Measurements from ENCODE around the gene CAMTA1.

CAMTA1 gene

GRCh38 chr1:7317888-7318287 is 532.6 kb downstream of the CAMTA1 start:
- Histone ChIP-seq H4K20me1 (ENCODE audit: insufficient read depth, low read length) (no peaks in the 10 kb centered on the region; the same call in 1 of the 2 replicates), H3K4me2 (ENCODE audit: insufficient read depth, low read length) (no peak overlapping the region), H3K4me3 (ENCODE audit: low read depth in 1 of 2, low read length in 2 of 2) (no peak overlapping the region), H3K27ac (ENCODE audit: low read length) (no peak overlapping the region), H3K27me3 (ENCODE audit: insufficient read depth, low read length, poor library complexity) (peaks cover 19% of the 10 kb centered on the region), H3K9me3 (ENCODE audit: insufficient read depth, low read length, severe bottlenecking) (no peaks in the 10 kb centered on the region), H2AFZ (ENCODE audit: low read depth, low read length) (no peak overlapping the region), H3K9ac (ENCODE audit: low read depth, low read length) (no peak overlapping the region), H3K4me1 (ENCODE audit: insufficient read depth, low read length) (no peaks in the 10 kb centered on the region), H3K36me3 (ENCODE audit: insufficient read depth, low read length) (no peaks in the 10 kb centered on the region), H3K79me2 (ENCODE audit: insufficient read depth, low read length) (no peaks in the 10 kb centered on the region)
- DNase-seq (no peak), ATAC-seq (ENCODE audit: insufficient read depth, low read depth) (no peak)
- no peak for TF ChIP-seq EZH2 (IDR thresholded peaks at IDR 0.05; ENCODE audit: borderline replicate concordance, low read depth, low read length, severe bottlenecking)
- TF ChIP-seq, protein P1, sequence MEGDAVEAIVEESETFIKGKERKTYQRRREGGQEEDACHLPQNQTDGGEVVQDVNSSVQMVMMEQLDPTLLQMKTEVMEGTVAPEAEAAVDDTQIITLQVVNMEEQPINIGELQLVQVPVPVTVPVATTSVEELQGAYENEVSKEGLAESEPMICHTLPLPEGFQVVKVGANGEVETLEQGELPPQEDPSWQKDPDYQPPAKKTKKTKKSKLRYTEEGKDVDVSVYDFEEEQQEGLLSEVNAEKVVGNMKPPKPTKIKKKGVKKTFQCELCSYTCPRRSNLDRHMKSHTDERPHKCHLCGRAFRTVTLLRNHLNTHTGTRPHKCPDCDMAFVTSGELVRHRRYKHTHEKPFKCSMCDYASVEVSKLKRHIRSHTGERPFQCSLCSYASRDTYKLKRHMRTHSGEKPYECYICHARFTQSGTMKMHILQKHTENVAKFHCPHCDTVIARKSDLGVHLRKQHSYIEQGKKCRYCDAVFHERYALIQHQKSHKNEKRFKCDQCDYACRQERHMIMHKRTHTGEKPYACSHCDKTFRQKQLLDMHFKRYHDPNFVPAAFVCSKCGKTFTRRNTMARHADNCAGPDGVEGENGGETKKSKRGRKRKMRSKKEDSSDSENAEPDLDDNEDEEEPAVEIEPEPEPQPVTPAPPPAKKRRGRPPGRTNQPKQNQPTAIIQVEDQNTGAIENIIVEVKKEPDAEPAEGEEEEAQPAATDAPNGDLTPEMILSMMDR (IDR thresholded peaks at IDR 0.05; ENCODE audit: borderline replicate concordance, extremely low read depth, low read length, poor library complexity, severe bottlenecking): no peak

- no peak overlapping the region for H3K4me2 ChIP-seq (ENCODE audit: insufficient read depth, low read length)
Observed at GRCh38 chr1:7319196-7319595, 533.9 kb downstream of the CAMTA1 start.

DNA sequence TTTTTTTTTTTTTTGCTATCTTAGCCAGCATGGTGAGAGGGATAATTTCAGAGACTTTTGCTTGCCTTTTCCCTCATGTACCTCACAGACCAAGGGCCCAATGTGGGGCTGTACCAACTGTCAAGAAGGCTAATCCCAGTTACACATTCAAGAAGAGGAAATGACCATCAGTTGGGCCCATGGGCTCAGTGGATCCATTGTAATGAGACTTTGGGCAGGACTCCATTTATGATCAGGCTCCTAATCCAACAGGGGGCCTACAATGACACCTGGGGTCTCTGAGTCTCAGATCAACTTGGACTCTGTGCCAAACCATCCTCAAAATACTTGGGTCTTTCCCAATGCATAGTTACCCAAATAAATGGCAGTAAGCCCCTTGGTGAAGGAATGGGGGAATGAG is 535.4 kb downstream of the CAMTA1 start:
- DNase-seq (no peak), ATAC-seq (ENCODE audit: insufficient read depth, low read depth) (no peak)
- Histone ChIP-seq H3K36me3 (ENCODE audit: insufficient read depth, low read length) (no peaks in the 10 kb centered on the region), H3K79me2 (ENCODE audit: insufficient read depth, low read length) (no peaks in the 10 kb centered on the region), H3K9ac (ENCODE audit: low read depth, low read length) (no peak overlapping the region), H2AFZ (ENCODE audit: low read depth, low read length) (no peak overlapping the region), H3K4me2 (ENCODE audit: insufficient read depth, low read length) (no peak overlapping the region), H3K9me3 (ENCODE audit: insufficient read depth, low read length, severe bottlenecking) (no peaks in the 10 kb centered on the region), H4K20me1 (ENCODE audit: insufficient read depth, low read length) (no peaks in the 10 kb centered on the region), H3K4me1 (ENCODE audit: insufficient read depth, low read length) (no peaks in the 10 kb centered on the region), H3K4me3 (ENCODE audit: low read depth in 1 of 2, low read length in 2 of 2) (no peak overlapping the region), H3K27me3 (ENCODE audit: insufficient read depth, low read length, poor library complexity) (peaks cover 6% of the 10 kb centered on the region), H3K27ac (ENCODE audit: low read length) (no peak overlapping the region)
- TF ChIP-seq EZH2 (IDR thresholded peaks at IDR 0.05; ENCODE audit: borderline replicate concordance, low read depth, low read length, severe bottlenecking): no peak
- TF ChIP-seq, protein P1 (IDR thresholded peaks at IDR 0.05; ENCODE audit: borderline replicate concordance, extremely low read depth, low read length, poor library complexity, severe bottlenecking): no peak

More at GRCh38 chr1:7319196-7319595, 533.9 kb downstream of the CAMTA1 start:
- TF ChIP-seq, protein P1 (IDR thresholded peaks at IDR 0.05; ENCODE audit: borderline replicate concordance, extremely low read depth, low read length, poor library complexity, severe bottlenecking): no peak
- TF ChIP-seq EZH2 (IDR thresholded peaks at IDR 0.05; ENCODE audit: borderline replicate concordance, low read depth, low read length, severe bottlenecking): no peak
- Histone ChIP-seq H3K27ac (ENCODE audit: low read length) (no peak overlapping the region), H3K79me2 (ENCODE audit: insufficient read depth, low read length) (no peaks in the 10 kb centered on the region), H3K36me3 (ENCODE audit: insufficient read depth, low read length) (no peaks in the 10 kb centered on the region), H4K20me1 (ENCODE audit: insufficient read depth, low read length) (no peaks in the 10 kb centered on the region; the same call in 1 of the 2 replicates), H3K27me3 (ENCODE audit: insufficient read depth, low read length, poor library complexity) (peaks cover 14% of the 10 kb centered on the region), H2AFZ (ENCODE audit: low read depth, low read length) (no peak overlapping the region), H3K4me3 (ENCODE audit: low read depth in 1 of 2, low read length in 2 of 2) (no peak overlapping the region), H3K4me1 (ENCODE audit: insufficient read depth, low read length) (no peaks in the 10 kb centered on the region), H3K9ac (ENCODE audit: low read depth, low read length) (no peak overlapping the region), H3K9me3 (ENCODE audit: insufficient read depth, low read length, severe bottlenecking) (no peaks in the 10 kb centered on the region)
- no peak for ATAC-seq (ENCODE audit: insufficient read depth, low read depth)
- DNase-seq: no peak

Data from DND-41 (cell line).